GM10266 (cell line): ENCODE data around the gene PRLR.
"Not testable (repeated sequence)": the region's sequence is repeated elsewhere in the genome, so short reads cannot be mapped to it uniquely, and the experiment has no call there.

Source experiments
- DNase-seq: peaks from one replicate; pipeline ENCODE4 v3.0.0; 2012; ENCODE audit errors: extremely low spot score
- TF ChIP-seq, protein P1 (sequence below): IDR thresholded peaks from 2 replicates; pipeline ENCODE4 v1.5.1; 2012; ENCODE audit warnings: mild to moderate bottlenecking, low read depth; ENCODE audit not compliant: control insufficient read depth, insufficient read depth; ENCODE audit errors: missing control alignments

Gene PRLR

DNA sequence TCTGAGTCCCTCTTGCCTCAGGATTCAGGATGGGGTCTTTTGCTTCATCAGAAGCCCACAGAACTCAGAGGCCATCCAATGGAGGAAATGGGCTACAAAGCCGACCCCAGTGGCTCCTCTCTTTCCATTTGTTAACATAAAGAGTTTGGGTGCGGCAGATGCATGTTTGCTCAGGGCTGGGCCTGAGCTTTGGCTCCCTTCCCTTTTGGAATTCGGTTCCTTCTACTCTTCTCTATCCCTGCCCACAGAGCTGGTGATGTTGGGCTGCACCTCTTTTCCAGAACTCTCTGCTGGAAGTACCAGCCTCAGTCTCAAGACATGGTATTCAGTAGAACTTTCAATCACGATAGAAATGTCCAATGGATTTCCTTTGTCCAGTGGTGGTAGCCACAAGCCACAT is 115.6 kb downstream of the PRLR start:
- TF ChIP-seq, protein P1, sequence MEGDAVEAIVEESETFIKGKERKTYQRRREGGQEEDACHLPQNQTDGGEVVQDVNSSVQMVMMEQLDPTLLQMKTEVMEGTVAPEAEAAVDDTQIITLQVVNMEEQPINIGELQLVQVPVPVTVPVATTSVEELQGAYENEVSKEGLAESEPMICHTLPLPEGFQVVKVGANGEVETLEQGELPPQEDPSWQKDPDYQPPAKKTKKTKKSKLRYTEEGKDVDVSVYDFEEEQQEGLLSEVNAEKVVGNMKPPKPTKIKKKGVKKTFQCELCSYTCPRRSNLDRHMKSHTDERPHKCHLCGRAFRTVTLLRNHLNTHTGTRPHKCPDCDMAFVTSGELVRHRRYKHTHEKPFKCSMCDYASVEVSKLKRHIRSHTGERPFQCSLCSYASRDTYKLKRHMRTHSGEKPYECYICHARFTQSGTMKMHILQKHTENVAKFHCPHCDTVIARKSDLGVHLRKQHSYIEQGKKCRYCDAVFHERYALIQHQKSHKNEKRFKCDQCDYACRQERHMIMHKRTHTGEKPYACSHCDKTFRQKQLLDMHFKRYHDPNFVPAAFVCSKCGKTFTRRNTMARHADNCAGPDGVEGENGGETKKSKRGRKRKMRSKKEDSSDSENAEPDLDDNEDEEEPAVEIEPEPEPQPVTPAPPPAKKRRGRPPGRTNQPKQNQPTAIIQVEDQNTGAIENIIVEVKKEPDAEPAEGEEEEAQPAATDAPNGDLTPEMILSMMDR, result no peak
- no peak for DNase-seq

DNA sequence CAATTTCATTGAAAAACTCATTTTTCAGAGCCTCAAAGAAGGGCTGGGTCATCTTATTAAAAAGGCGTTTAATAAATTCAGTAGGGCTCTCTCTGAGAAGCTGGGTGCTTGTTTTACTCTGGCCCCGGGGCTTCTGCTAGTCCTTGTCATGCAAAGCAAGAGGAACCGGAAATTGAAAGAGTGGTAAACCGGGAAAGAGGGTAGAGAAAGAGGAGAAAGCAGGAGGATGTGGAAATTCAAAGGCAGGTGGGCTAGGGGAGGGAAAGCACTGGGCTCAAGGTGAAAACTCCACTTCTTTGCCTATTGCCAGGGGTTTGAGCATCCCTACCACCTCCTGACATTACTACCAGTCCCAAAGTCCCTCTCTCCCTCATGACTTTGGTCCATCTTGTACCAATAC is 118.0 kb downstream of the PRLR start:
- DNase-seq, result no peak
- TF ChIP-seq, protein P1, result no peak

DNA sequence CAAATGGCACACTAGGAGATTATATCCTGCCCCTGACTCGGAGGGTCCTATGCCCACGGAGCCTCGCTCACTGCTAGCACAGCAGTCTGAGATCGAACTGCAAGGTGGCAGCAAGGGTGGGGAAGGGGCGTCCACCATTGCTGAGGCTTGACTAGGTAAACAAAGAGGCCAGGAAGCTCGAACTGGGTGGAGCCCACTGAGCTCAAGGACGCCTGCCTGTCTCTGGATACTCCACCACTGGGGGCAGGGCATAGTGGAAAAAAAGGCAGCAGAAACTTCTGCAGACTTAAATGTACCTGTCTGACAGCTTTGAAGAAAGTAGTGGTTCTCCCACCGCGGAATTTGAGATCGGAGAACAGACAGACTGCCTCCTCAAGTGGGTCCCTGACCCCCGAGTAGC is 125.7 kb downstream of the PRLR start:
- DNase-seq, result not testable (repeated sequence)

DNA sequence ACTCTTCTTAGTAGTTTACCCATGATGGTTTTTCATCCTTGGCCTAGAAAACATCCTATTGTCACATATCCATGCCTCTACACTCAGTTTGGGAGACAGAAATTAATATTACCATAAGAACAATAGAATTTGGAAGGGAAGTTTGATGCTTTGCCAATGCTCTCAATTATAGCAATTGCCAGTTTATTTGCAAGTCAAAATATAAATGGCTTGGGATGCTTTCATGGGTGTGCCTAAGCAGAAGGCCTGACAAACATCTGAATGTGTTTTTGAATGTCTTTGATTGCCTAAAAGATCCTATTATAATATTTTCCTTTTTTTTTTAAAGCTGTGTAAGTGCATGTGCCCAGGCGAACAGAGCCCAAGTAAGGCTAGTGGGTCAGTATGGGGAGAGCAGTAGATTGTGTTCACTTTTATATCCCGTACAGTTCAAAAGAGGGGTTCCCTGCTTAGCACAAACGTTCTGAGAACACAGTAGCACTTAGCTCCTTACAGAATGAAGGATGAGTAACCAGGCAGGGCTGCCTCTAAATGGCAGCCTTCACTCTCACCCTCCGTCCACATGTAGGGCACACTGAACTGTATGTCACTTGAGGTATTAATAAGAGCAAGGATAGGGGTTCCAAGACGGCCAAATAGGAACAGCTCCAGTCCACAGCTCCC is 126.5 kb downstream of the PRLR start:
- TF ChIP-seq, protein P1, result no peak
- DNase-seq, result no peak

DNA sequence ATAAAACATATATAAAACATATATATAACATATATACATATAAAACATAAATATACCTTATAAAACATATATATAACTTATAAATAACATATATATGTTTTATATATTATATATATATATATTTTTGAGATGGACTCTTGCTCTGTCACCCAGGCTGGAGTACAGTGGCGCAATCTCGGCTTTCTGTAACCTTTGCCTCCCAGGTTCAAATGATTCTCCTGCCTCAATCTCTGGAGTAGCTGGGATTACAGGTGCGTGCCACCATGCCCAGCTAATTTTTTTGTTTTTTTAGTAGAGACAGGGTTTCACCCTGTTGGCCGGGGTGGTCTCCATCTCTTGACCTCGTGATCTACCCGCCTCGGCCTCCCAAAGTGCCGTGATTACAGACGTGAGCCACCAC is 128.6 kb downstream of the PRLR start:
- DNase-seq, result not testable (repeated sequence)

DNA sequence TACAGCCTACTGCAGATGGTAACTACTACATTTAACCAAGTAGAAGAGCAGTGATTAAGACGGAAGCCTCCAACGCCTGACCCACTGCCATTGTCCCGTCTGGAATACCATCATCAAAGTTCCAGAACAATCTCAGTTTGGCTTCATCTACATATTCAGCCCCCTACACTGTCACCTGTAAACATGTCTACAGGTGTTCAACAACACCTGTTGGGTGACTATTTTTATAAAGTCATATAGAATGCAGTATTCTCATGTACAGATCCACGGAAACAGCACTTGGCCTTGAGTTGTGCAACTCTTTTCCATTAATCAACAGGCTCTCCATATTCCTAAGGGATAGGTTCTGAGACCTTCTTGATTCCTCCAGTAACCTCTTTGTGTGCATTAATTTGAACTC is 129.3 kb downstream of the PRLR start:
- TF ChIP-seq, protein P1, result no peak
- DNase-seq, result no peak

DNA sequence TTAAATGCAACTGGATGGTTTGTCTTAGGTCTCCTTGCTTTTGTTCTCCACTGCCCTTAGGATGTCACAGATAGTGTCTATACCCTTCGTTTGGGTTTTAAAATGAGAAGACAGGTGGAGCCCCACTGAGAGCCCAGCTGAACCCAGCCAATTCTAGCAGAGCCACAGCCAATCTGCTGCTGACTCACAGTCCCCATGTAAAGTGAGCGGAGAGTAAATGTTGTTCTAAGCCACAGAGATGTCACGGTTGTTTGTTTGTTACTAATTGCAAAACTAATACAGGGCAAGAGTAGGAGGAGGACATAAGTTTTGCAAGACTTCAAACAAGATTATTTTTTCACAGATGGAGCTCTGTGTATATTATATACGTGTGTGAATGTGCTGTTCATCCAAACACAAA is 132.1 kb downstream of the PRLR start:
- TF ChIP-seq, protein P1, result no peak
- DNase-seq, result no peak

DNA sequence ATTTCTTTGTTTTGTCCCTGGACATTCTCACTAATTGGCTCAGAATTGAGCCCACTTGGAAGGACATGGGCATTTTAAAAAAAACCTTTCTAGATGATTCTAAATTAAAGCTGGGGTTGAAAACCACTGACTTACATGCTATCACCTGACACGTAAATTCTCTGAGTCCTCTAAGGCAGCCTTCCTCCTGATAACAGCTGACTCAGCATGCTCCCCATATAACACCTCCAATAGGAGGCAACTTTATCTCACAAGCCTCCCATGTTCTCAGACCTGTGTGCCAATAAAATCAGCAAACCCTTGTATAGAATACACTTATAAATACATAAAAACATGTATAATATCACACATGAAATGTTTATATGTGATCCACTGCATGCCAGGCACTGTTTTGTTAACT is 133.4 kb downstream of the PRLR start:
- DNase-seq, result no peak
- TF ChIP-seq, protein P1, result no peak
